NCI-H2227 (cell line): Measurements from ENCODE around the gene MLIP.
"Not testable (repeated sequence)": the region's sequence is repeated elsewhere in the genome, so short reads cannot be mapped to it uniquely, and the experiment has no call there.

Experiments
- DNase-seq: peaks from one replicate; lab custom pipeline; 2025; ENCODE audit not compliant: unreplicated experiment; lab: John Stamatoyannopoulos, UW

MLIP gene

DNA sequence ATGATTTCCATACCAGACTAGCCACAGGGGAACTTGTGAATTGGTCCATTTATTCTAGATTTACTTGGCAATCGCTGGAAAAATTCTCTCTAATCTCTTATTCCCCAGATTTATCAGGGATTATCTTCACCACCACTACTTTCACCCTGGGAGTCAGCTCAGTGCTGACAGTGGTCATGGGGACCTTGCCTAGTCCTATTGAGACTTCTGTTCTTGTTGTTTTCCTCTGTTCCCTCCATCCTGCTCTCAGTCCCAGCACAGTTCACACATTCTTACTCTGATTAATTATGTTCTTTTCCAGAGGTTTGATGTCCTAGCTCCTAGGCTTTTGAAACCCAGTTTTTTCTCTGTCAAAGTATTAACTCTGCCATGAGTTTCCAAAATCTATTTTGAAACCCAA lies 103.0 kb downstream of the MLIP start:
- no peak for DNase-seq

DNA sequence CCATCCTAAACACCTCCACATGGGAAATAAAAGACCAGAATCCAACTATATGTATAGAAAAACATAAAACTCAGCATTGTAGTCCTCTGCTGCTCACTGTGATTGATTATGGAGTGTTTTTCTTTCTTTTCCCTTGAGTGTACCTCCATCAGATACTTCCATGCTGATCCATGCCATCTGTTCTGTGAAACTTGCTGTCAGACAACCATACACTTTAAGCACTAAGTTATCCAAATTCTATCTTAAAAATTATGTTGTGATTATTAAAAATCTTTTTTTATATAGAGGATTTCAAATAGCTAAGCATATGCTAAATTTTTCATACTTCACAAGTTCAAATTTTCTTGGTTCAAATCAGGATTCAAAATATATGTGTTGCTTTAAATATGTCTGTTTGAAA lies 105.1 kb downstream of the MLIP start:
- no peak for DNase-seq

DNA sequence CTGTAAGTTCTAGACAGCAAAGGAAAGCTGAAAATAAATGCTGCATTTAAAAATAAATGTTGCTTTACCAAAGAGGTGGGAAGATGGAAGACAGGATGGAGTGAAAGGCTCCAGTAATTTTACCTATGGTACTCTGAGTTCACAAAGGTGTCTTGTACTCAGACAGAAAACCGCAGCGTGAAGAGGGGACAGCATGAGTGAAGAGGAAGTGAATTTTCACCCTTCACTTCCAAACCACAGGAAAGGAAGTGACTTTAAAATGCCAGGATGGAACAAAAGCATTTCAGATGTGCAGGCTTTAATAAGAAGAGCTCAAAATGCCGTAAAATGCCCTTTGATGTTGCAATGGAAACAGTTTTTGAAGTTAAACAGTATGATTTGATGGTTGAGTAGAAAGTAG lies 105.8 kb downstream of the MLIP start:
- DNase-seq = no peak

DNA sequence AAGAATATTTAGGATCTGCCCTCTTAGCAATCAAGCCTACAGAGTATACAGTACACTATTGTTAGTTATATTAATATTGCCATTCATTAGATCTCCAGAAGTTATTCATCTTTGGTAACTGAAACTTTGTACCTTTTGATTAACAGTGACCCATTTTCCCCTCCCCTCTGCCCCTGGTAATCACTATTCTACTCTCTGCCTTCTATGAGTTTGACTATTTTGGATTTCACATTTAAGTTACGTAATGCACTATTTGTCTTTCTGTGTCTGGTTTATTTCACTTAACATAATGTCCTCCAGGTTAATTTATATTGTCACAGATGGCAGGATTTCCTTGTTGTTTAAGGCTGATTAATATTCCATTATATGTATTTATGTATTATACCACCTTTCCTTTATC lies 111.0 kb downstream of the MLIP start:
- no peak for DNase-seq

DNA sequence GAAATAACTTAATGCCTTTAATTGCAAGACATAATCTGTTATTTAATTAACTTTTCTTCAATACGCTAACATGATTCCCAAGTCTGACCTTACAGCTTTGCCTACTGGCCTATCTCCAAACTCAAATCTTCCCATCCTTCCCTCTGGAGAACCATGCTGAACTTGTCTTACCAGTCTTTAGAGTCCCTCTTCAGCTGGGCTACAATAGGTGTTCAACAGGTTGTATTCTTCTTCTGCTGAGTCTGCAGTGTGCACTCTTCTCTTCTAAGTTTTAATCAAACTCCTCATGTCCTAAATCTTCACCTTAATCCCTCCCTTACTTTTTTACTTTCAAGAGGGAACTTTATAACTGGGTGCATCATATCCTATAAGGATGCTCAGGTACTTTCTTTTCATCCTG lies 121.5 kb downstream of the MLIP start:
- DNase-seq = no peak

DNA sequence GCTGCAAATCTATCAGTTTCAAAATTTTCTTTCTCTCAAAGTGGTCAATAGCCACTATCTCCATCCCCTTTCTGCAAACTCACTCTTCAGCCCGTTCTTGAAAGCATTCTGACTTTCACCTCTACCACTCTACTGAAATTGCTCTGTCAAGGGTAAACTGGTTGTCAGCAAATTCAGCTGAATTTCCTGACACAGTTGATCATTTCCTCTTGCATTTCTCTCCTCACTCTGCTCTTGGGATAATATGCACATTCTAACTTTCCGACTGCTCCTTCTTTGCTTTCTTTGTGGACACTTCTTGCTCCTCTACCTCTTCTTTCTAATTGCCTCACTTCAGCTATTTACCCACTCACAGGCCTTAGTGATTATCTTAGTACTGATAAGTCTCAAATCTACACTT lies 123.3 kb downstream of the MLIP start:
- no peak for DNase-seq

DNA sequence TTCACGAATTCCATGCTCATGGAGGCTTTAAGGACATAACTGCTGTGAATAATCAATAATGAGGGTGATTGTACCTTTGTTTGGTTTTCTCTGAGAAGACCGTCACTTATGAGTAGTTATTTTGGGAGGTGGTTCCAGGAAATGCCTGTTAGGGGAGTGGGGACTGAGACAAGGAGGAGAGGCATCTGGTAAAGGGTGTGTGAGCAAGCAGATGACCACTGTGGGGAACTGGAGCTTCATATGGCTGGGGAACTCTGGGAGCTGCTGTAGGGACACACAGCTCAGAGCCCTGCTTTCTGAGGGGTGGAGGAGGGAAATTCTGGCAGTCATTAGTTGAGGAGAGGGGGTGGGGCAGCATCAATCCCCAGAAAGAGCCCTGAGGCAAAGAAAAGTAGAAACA lies 125.7 kb downstream of the MLIP start:
- no peak for DNase-seq

DNA sequence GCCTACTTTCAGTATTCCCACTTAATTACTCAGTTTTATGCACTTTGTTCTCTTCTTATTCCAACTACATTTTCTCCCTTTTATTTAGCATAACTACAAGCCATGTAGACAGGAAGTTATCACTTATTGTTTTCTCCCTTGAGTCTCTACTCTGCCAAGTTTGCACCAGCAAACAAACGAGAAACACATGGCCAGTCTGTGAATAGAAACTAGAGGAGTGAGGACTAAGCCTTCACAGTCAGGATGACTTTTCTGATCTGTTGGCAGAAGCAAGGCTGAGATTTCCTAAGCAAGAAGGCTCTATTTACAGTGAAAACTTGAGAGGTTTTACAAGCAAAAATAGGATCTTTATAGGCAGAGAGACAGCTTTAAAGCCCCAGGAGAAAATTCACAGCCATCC lies 127.2 kb downstream of the MLIP start:
- DNase-seq = no peak

DNA sequence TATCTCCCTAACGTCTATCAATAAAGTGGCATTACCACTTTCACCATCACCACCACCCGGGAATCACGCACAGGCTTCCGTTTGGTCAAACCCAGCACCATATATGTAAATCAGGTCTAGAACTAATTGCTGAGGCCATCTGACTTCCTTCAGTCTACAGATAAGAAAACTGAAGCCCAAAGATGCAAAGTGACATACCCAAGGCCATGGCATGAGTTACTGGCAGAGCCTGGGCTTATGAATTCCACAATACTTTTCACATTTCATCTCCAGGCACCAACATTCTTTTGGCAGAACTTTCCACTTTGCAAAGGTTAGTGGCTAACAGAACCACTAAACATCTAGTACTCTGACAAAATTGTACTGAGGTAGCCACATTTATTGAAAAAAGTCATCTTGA lies 132.5 kb downstream of the MLIP start:
- DNase-seq = no peak

DNA sequence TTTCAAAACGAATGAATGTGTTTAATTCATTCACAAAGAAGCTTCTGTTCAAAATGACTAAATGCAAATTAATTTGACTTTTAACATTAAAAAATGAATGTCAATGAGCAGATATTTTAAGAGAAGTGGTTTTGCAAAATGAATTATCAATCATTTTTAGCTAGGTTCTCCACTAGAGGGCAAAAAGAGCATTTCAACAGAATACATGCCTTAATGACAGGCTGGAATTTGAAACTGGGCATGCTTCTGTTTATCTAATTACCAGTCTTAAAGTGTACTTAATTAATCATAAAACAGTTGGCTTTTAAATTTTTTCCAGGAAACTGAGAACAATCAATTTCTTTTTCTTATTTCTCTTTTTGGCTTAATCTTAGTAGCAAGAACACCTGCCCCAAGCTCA lies 133.2 kb downstream of the MLIP start:
- DNase-seq = no peak

DNA sequence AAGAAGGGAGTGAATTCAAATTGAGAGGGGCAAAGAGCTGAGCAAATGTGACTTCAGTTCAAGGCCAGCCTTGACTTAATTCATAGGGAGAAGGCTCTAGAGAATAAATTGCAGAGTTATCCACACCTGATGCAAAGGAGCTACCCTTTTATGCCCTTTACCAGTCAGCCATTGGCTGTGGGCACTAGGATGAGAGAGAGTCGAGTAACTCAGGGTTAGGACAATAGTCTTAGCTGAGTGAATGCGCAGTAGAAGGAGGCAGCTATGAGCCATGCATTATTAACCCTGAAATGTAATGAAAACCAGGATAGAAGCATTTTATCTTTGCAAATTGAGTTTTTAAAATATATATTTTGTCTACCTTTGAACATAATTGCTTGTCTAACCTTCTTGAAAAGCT lies 134.0 kb downstream of the MLIP start:
- no peak for DNase-seq

DNA sequence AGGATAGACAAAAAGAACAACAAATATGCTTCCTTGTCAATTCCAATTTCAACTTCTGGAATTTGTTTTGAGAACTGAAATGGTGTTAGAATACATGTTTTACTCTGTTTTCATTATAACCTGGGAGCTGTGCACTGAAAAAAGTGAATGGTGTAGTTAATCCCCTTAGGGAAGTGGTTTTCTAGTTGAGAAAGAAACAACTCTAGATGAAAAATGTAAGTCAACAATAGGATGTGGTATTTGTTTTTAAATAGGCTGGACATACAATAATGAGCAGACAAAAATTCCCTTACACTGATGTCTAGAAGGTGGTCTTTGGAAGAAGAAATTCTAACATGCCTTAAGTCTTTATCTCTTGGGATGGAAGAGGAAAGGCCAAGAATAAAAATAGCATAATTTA lies 137.1 kb downstream of the MLIP start:
- DNase-seq = no peak

DNA sequence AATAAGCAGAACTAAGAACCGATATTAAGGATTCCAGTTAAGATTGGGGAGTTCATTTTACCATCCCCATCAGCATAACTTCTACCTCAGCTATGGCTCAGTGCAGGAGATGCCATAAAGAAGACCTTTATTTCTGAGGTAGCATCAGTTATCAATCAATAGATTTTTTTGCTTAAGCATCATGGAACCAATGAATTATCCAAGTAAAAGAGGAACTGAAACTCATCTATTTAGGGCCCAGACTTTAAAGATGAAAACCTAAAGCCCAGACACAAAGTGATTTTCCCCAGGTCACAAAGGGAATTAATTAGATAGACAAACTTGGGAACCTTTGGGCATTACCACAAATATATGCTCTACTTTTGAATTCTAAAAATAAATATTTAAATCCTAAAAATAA lies 137.8 kb downstream of the MLIP start:
- DNase-seq = no peak

DNA sequence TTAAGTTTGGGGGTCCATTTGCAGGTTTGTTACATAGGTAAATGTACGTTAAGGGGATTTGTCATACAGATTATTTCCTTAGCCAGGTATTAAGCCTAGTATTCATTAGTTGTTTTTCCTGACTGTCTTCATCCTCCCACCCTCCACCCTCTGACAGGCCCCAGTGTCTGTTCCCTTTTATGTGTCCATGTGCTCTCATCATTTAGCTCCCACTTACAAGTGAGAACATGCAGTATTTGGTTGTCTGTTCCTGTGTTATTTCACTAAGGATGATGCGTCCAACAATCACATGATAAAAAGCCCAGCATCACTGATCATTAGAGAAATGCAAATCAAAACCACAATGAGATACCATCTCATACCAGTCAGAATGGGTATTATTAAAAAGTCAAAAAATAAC lies 138.6 kb downstream of the MLIP start:
- not testable (repeated sequence) for DNase-seq

DNA sequence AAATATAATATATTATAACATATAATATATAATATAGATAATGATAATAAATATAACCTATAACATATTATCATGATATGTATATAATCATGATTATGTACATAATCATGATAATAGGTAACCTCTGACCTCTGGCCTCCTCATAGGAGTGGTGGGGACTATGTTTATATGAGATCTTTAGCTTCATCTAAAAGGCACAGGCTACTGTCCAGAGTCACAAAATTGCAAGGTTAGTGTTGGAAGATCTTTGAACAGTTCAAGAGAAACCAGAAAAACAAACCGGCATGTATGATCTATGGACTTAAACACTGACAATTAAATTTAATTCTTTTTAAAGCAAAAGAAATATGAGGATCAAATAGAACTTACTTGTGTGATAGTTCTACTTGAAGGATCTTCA lies 141.3 kb downstream of the MLIP start:
- DNase-seq = no peak

DNA sequence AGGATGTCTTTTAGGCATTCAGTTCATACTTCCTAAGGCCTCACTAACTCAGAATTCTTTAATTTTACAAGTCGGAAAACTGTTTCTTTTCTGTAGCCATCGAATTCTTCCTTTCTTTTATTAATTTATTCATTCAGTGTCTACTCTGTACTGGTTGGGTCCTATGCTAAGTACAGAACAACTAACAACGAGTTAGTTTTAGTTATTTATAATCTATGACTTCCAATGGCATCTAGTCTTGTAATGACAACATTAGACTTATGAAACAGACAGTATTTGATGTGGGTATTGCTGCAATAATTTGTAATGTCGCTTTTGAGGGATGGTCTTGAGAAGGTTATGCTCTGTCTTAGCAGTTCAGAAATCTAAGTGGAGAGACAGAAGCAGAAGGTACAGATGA lies 141.7 kb downstream of the MLIP start:
- DNase-seq = no peak

DNA sequence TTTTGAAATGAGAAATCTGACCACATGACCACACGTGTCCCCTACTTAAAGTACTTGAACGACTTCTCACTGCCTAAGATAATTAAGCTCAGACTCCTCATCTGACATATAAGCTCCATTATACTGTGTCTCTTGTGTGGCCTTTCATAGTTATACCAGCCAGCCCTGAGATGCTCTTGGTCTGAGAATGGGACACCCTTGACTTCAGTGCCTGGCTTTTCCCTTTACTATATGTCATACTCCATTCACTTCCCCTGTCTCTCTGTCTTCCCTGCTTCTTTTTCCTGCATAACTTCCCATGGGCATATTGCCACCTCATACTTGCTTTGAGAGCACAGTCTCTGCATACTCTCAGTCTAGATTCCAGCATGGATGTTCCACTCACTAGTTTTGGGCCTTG lies 143.6 kb downstream of the MLIP start:
- DNase-seq = no peak

DNA sequence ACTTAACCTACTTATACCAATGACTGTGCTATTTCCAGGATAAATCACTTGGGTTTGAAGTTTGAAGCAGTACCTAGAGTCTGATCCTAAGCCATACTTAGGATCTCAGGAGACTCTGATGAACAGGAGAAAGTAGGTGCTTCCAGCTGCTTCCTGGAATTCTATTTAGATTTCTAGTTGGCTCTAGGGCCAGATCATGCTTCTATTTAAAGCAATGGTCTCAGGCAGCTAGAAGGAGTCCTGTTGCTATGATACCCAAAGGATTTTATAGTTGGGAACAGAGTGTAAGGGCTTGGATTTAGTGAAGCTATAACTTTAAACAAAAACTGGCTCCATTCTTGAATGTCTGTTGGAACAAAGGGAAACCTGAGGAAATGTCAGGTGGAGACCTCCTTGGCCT lies 144.6 kb downstream of the MLIP start:
- no peak for DNase-seq

DNA sequence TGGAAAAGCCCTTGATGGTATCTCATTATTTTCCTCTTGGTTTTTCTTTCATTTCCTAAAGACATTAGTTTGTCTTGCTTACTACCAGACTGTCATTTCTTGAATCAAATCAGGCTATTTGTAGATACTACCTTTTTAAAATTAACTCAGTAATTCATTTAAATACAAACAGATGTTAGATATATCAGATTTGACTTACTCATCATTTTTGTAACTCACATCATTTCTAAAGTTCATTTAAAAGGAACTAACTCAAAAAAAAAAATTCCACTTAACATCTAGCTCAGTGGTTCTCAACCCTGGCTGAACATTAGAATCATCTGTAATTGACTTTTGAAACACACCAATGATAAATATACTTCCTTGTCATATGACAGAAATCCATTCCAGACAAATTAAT lies 148.8 kb downstream of the MLIP start:
- no peak for DNase-seq

DNA sequence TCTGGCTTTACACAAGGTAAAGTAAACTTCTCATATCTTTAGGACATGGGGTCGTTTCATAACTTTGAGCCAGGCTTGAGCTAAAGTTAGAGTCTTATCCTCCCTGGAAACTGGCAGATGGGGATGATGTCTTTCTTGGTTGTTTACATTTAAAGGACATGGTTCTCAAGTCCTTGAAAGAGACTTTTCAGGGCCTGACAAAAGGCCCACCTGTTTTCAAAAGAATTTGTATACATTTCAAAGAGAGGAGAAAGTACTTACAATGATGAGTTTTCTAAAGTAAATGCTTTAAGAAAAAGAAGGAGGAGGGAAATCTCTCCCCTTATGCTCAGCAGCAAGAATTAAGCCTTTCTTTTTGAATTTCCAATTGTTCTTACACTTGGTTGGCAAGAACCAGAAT lies 151.3 kb downstream of the MLIP start:
- no peak for DNase-seq

DNA sequence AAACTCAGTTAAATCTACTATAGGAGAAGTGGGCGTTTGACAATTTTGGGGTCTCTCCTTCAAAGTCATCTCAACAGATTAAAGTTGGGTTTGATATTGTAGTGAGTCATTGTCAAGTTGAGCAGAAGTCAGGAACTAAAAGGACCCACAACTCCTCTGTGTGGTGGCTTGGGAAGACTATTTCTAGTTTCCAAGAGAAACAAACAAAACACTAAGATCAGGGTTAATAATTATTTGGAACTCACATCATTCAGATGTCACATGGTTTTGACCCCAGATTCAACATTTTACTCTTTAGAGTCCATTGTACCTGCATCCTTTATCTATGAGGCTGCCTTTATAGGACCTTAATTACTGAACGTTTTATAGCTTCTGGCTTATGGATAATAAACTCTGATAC lies 151.7 kb downstream of the MLIP start:
- no peak for DNase-seq

DNA sequence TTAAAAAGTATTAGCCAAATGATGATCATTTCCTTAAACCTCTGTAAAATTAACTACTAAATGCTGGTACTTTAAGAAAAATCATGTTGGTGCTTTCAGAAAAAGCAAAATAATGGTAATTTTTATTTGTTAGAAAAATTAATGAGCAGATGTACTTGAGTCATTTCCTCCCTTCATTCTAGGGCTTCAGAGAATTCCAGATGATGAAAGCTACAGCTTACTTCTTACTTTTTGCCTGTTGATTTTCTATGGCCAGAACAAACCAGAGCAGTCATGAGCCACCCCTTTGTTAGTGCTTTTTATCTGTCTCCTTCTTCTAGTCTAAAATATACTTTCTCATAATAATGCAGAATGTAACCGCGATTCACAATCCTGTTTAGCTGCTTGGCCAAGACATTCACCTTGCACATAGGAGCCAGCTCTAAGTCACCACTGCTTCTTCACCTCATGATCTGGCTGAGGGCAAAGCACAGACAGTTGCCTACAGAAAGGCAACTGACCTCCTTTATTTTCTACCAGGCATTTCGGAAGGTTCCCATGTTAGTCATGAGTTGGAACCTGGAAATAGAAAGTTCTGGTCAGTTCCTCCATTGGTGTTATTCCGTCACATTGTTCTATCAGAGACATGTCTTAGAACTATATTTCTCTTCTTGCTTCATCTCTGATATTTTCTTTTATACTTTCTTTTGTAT lies 153.5 kb downstream of the MLIP start:
- no peak for DNase-seq

DNA sequence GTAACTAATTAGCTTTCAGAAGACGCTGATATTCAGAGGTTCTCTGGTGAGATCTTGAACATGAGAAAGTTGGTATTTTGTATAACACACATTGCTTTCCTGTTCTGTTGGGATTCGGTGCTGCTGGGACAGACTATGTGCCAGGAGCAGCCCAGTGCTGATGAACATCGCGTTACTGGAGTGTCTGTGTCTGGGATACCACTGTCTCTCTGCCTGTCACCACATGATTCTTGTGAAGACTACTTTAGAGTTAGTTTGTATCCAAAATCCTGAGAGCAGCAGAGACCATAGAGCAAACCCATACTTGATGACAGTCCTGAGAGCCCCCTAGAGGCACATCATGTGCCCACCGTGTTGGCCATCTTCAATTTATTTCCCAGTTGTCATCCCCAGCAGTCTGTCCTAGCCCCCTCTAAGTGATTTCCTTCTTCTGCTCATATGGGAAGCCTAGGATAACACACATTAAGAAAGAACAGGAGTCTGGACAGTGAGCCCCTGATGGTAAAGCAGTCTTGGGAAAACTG lies 155.2 kb downstream of the MLIP start:
- DNase-seq = no peak
